ENCODE measurements around the gene SPNS1.

SPNS1 gene

GRCh38 chr16:28958836-28959235 is 15.7 kb upstream of the SPNS1 start:
- Histone ChIP-seq H3K14ac (ENCODE audit: low read length) (no peak overlapping the region), H2BK5ac (ENCODE audit: low read length) (no peak overlapping the region), H3K4me3 (ENCODE audit: low read length in 2 of 2) (no peak overlapping the region), H3K36me3 (replicated peaks in 1 of 2; ENCODE audit: control insufficient read depth in 2 of 2, insufficient read depth in 2 of 2, low read length in 2 of 2) (peaks cover 57 to 96% of the 10 kb centered on the region in 2 donors), H3K27ac (replicated peaks; ENCODE audit: low read length) (no peak overlapping the region), H3K9ac (ENCODE audit: low read depth, low read length, poor library complexity) (no peak overlapping the region), H2BK12ac (ENCODE audit: low read length) (no peak overlapping the region), H3K4ac (ENCODE audit: low read length) (no peak overlapping the region), H2AK5ac (ENCODE audit: low read depth, low read length) (no peak overlapping the region), H2BK15ac (ENCODE audit: low read length) (no peak overlapping the region), H3K9me3 (replicated peaks in 1 of 2; ENCODE audit: control insufficient read depth in 2 of 2, insufficient read depth in 1 of 2, low read depth in 1 of 2, low read length in 2 of 2) (no peaks in the 10 kb centered on the region), H4K91ac (ENCODE audit: low read depth, low read length, poor library complexity) (no peak overlapping the region), H3K79me1 (ENCODE audit: low read depth, low read length) (peaks cover 5% of the 10 kb centered on the region), H2BK120ac (ENCODE audit: low read depth, low read length) (no peak overlapping the region), H3K4me2 (ENCODE audit: insufficient read depth, low read length, poor library complexity, severe bottlenecking) (no peak overlapping the region), H3K27me3 (ENCODE audit: control insufficient read depth in 3 of 3, insufficient read depth in 3 of 3, low read depth in 1 of 3, low read length in 3 of 3) (no peaks in the 10 kb centered on the region), H4K8ac (ENCODE audit: low read depth, low read length) (no peak overlapping the region), H2AFZ (ENCODE audit: low read length) (no peak overlapping the region), H3K23ac (ENCODE audit: low read depth, low read length, poor library complexity) (no peak overlapping the region), H3K4me1 (ENCODE audit: control insufficient read depth in 2 of 2, insufficient read depth in 1 of 2, low read depth in 1 of 2, low read length in 2 of 2) (no peaks in the 10 kb centered on the region), H3K18ac (ENCODE audit: low read length) (no peak overlapping the region)
- no peak for DNase-seq (ENCODE audit: low spot score)
- WGBS, 2 donors (ENCODE audit: extremely low coverage in 2 of 2, insufficient read length in 2 of 2, insufficient replicate concordance in 1 of 2): no CpG with 5 or more reads among the region's 6 CpGs

GRCh38 chr16:28964072-28964471 is 10.5 kb upstream of the SPNS1 start:
- H3K27ac ChIP-seq (replicated peaks; ENCODE audit: low read length): no peak overlapping the region
- WGBS, 2 donors (ENCODE audit: extremely low coverage in 2 of 2, insufficient read length in 2 of 2, insufficient replicate concordance in 1 of 2): no CpG with 5 or more reads among the region's 3 CpGs
- no peak overlapping the region for H3K9ac ChIP-seq (ENCODE audit: low read depth, low read length, poor library complexity)
- no peak overlapping the region for H2BK15ac ChIP-seq (ENCODE audit: low read length)
- H3K4me2 ChIP-seq (ENCODE audit: insufficient read depth, low read length, poor library complexity, severe bottlenecking): no peak overlapping the region
- no peak overlapping the region for H2BK12ac ChIP-seq (ENCODE audit: low read length)
- no peak overlapping the region for H4K91ac ChIP-seq (ENCODE audit: low read depth, low read length, poor library complexity)
- no peak overlapping the region for H2AK5ac ChIP-seq (ENCODE audit: low read depth, low read length)
- H2BK120ac ChIP-seq (ENCODE audit: low read depth, low read length): no peak overlapping the region
- no peak for DNase-seq (ENCODE audit: low spot score)
- no peak overlapping the region for H3K23ac ChIP-seq (ENCODE audit: low read depth, low read length, poor library complexity)
- H3K36me3 ChIP-seq (replicated peaks in 1 of 2; ENCODE audit: control insufficient read depth in 2 of 2, insufficient read depth in 2 of 2, low read length in 2 of 2): peaks cover 33 to 67% of the 10 kb centered on the region in 2 donors
- H3K4me1 ChIP-seq (ENCODE audit: control insufficient read depth in 2 of 2, insufficient read depth in 1 of 2, low read depth in 1 of 2, low read length in 2 of 2): no peaks in the 10 kb centered on the region
- H3K4ac ChIP-seq (ENCODE audit: low read length): no peak overlapping the region
- H3K18ac ChIP-seq (ENCODE audit: low read length): no peak overlapping the region
- H2BK5ac ChIP-seq (ENCODE audit: low read length): no peak overlapping the region
- no peaks in the 10 kb centered on the region for H3K9me3 ChIP-seq (replicated peaks in 1 of 2; ENCODE audit: control insufficient read depth in 2 of 2, insufficient read depth in 1 of 2, low read depth in 1 of 2, low read length in 2 of 2)
- H4K8ac ChIP-seq (ENCODE audit: low read depth, low read length): no peak overlapping the region
- H3K27me3 ChIP-seq (ENCODE audit: control insufficient read depth in 3 of 3, insufficient read depth in 3 of 3, low read depth in 1 of 3, low read length in 3 of 3): no peaks in the 10 kb centered on the region
- no peak overlapping the region for H3K4me3 ChIP-seq (ENCODE audit: low read length in 2 of 2)
- H2AFZ ChIP-seq (ENCODE audit: low read length): no peak overlapping the region
- no peak overlapping the region for H3K14ac ChIP-seq (ENCODE audit: low read length)
- peaks cover 4% of the 10 kb centered on the region for H3K79me1 ChIP-seq (ENCODE audit: low read depth, low read length)

- no peak overlapping the region for H4K91ac ChIP-seq (ENCODE audit: low read depth, low read length, poor library complexity)
- no peak overlapping the region for H3K4me3 ChIP-seq (ENCODE audit: low read length in 2 of 2)
- H3K27ac ChIP-seq (replicated peaks; ENCODE audit: low read length): no peak overlapping the region
- H3K9ac ChIP-seq (ENCODE audit: low read depth, low read length, poor library complexity): no peak overlapping the region
- no peak overlapping the region for H2AFZ ChIP-seq (ENCODE audit: low read length)
- H3K4me1 ChIP-seq (ENCODE audit: control insufficient read depth in 2 of 2, insufficient read depth in 1 of 2, low read depth in 1 of 2, low read length in 2 of 2): no peaks in the 10 kb centered on the region
- no peak overlapping the region for H4K8ac ChIP-seq (ENCODE audit: low read depth, low read length)
- H3K23ac ChIP-seq (ENCODE audit: low read depth, low read length, poor library complexity): no peak overlapping the region
- no peak overlapping the region for H3K4ac ChIP-seq (ENCODE audit: low read length)
- no peak overlapping the region for H2BK15ac ChIP-seq (ENCODE audit: low read length)
- H2BK5ac ChIP-seq (ENCODE audit: low read length): no peak overlapping the region
- H2BK12ac ChIP-seq (ENCODE audit: low read length): no peak overlapping the region
- no peaks in the 10 kb centered on the region for H3K9me3 ChIP-seq (replicated peaks in 1 of 2; ENCODE audit: control insufficient read depth in 2 of 2, insufficient read depth in 1 of 2, low read depth in 1 of 2, low read length in 2 of 2)
- no peak overlapping the region for H3K18ac ChIP-seq (ENCODE audit: low read length)
- peaks cover 4% of the 10 kb centered on the region for H3K79me1 ChIP-seq (ENCODE audit: low read depth, low read length)
- H3K4me2 ChIP-seq (ENCODE audit: insufficient read depth, low read length, poor library complexity, severe bottlenecking): no peak overlapping the region
- no peak overlapping the region for H3K14ac ChIP-seq (ENCODE audit: low read length)
- no CpG with 5 or more reads among the region's 2 CpGs for WGBS, 2 donors (ENCODE audit: extremely low coverage in 2 of 2, insufficient read length in 2 of 2, insufficient replicate concordance in 1 of 2)
- no peaks in the 10 kb centered on the region for H3K27me3 ChIP-seq (ENCODE audit: control insufficient read depth in 3 of 3, insufficient read depth in 3 of 3, low read depth in 1 of 3, low read length in 3 of 3)
- H3K36me3 ChIP-seq (replicated peaks in 1 of 2; ENCODE audit: control insufficient read depth in 2 of 2, insufficient read depth in 2 of 2, low read length in 2 of 2): peaks cover 32 to 63% of the 10 kb centered on the region in 2 donors
- no peak overlapping the region for H2BK120ac ChIP-seq (ENCODE audit: low read depth, low read length)
- H2AK5ac ChIP-seq (ENCODE audit: low read depth, low read length): no peak overlapping the region
- DNase-seq (ENCODE audit: low spot score): no peak
Observed at GRCh38 chr16:28964496-28964895, 10.1 kb upstream of the SPNS1 start.

- no peak overlapping the region for H2BK120ac ChIP-seq (ENCODE audit: low read depth, low read length)
- H3K4ac ChIP-seq (ENCODE audit: low read length): no peak overlapping the region
- no peak overlapping the region for H3K27ac ChIP-seq (replicated peaks; ENCODE audit: low read length)
- H3K27me3 ChIP-seq (ENCODE audit: control insufficient read depth in 3 of 3, insufficient read depth in 3 of 3, low read depth in 1 of 3, low read length in 3 of 3): no peaks in the 10 kb centered on the region
- peaks cover 4% of the 10 kb centered on the region for H3K79me1 ChIP-seq (ENCODE audit: low read depth, low read length)
- H3K4me1 ChIP-seq (ENCODE audit: control insufficient read depth in 2 of 2, insufficient read depth in 1 of 2, low read depth in 1 of 2, low read length in 2 of 2): no peaks in the 10 kb centered on the region
- no peak overlapping the region for H4K8ac ChIP-seq (ENCODE audit: low read depth, low read length)
- H3K4me3 ChIP-seq (ENCODE audit: low read length in 2 of 2): no peak overlapping the region
- no peak overlapping the region for H2AFZ ChIP-seq (ENCODE audit: low read length)
- no peak overlapping the region for H3K4me2 ChIP-seq (ENCODE audit: insufficient read depth, low read length, poor library complexity, severe bottlenecking)
- no peaks in the 10 kb centered on the region for H3K9me3 ChIP-seq (replicated peaks in 1 of 2; ENCODE audit: control insufficient read depth in 2 of 2, insufficient read depth in 1 of 2, low read depth in 1 of 2, low read length in 2 of 2)
- no peak overlapping the region for H2BK15ac ChIP-seq (ENCODE audit: low read length)
- H2BK5ac ChIP-seq (ENCODE audit: low read length): no peak overlapping the region
- H3K9ac ChIP-seq (ENCODE audit: low read depth, low read length, poor library complexity): no peak overlapping the region
- WGBS, 2 donors (ENCODE audit: extremely low coverage in 2 of 2, insufficient read length in 2 of 2, insufficient replicate concordance in 1 of 2): no CpG with 5 or more reads among the region's 4 CpGs
- peaks cover 26 to 39% of the 10 kb centered on the region in 2 donors for H3K36me3 ChIP-seq (replicated peaks in 1 of 2; ENCODE audit: control insufficient read depth in 2 of 2, insufficient read depth in 2 of 2, low read length in 2 of 2)
- H3K18ac ChIP-seq (ENCODE audit: low read length): no peak overlapping the region
- H4K91ac ChIP-seq (ENCODE audit: low read depth, low read length, poor library complexity): no peak overlapping the region
- H2BK12ac ChIP-seq (ENCODE audit: low read length): no peak overlapping the region
- H2AK5ac ChIP-seq (ENCODE audit: low read depth, low read length): no peak overlapping the region
- no peak overlapping the region for H3K23ac ChIP-seq (ENCODE audit: low read depth, low read length, poor library complexity)
- H3K14ac ChIP-seq (ENCODE audit: low read length): no peak overlapping the region
- DNase-seq (ENCODE audit: low spot score): no peak
Observed at GRCh38 chr16:28967156-28967555, 7.4 kb upstream of the SPNS1 start.

All from neuronal stem cell (in vitro differentiated cells).